IMR-90 (cell line): Measurements from ENCODE around the gene PDE4B. TPM values are rescaled to one million over a fixed set of nuclear protein-coding genes. Genes with fewer than 3 reads are reported as not detected.

Source experiments
- ATAC-seq: fragments of 200-7000 bp; cut with Tn5 transposase; 2 replicates; pipeline ENCODE4 v1.9.1; 2020; ENCODE audit warnings: low read depth, mild to moderate bottlenecking, moderate library complexity
- BruUV-seq: library from RNA; stranded (reverse); fragments of 400-500 nt; replicated peaks from 2 replicates; lab custom pipeline; 2021; lab: Mats Ljungman, UMichigan
- CTCF ChIA-PET: fragments of 300-600 bp; formaldehyde crosslinking; extraction: SDS; loops from one replicate; lab custom pipeline; 2021; ENCODE audit warnings: antibody characterized with exemption; lab: Yijun Ruan, JAX
- POLR2A ChIA-PET: fragments of 300-600 bp; sonication (Branson Sonifier 250); formaldehyde crosslinking; loops from one replicate; lab custom pipeline; 2022; ENCODE audit warnings: antibody characterized with exemption; ENCODE audit not compliant: unreplicated experiment; lab: Charles Lee
- DNase-seq: peaks from one replicate; pipeline ENCODE4 v3.0.0; 2013
- H2AFZ ChIP-seq: replicated peaks from 2 replicates; pipeline ENCODE3; 2013; ENCODE audit warnings: low read length, mild to moderate bottlenecking; ENCODE audit not compliant: poor library complexity
- H2AK5ac ChIP-seq: 2 replicates; pipeline ENCODE4 v1.6.1; 2013; ENCODE audit warnings: low read depth, low read length, inconsistent platforms
- H2AK9ac ChIP-seq: replicated peaks from 2 replicates; pipeline ENCODE3; 2013; ENCODE audit warnings: mild to moderate bottlenecking, low read depth, low read length, moderate library complexity; ENCODE audit not compliant: poor library complexity
- H2BK120ac ChIP-seq: 2 replicates; pipeline ENCODE4 v1.6.1; 2013; ENCODE audit warnings: low read depth, low read length, inconsistent platforms
- H2BK15ac ChIP-seq: 3 replicates; pipeline ENCODE4 v1.6.1; 2013; ENCODE audit warnings: low read depth, low read length, inconsistent platforms
- H2BK20ac ChIP-seq: 2 replicates; pipeline ENCODE4 v1.6.1; 2013; ENCODE audit warnings: low read depth, mild to moderate bottlenecking, inconsistent platforms, low read length, moderate library complexity
- H2BK5ac ChIP-seq: 2 replicates; pipeline ENCODE4 v1.6.1; 2013; ENCODE audit warnings: mild to moderate bottlenecking, low read depth, low read length, inconsistent platforms; ENCODE audit not compliant: poor library complexity, severe bottlenecking
- H3K14ac ChIP-seq: replicated peaks from 2 replicates; pipeline ENCODE4 v1.6.1; 2013; ENCODE audit warnings: low read depth, low read length, inconsistent platforms
- H3K18ac ChIP-seq: 2 replicates; pipeline ENCODE4 v1.6.1; 2013; ENCODE audit warnings: low read depth, low read length, control low read depth
- H3K23ac ChIP-seq: 2 replicates; pipeline ENCODE4 v1.6.1; 2013; ENCODE audit warnings: low read depth, low read length, inconsistent platforms
- H3K27ac ChIP-seq: 2 replicates; pipeline ENCODE4 v1.5.1; 2013; ENCODE audit warnings: mild to moderate bottlenecking, control low read depth, low read length; ENCODE audit not compliant: insufficient read depth
- H3K27me3 ChIP-seq: 2 replicates; pipeline ENCODE4 v1.6.1; 2013; ENCODE audit warnings: low read length; ENCODE audit not compliant: control insufficient read depth, insufficient read depth
- H3K36me3 ChIP-seq: 2 replicates; pipeline ENCODE4 v1.6.1; 2013; ENCODE audit warnings: low read length, mixed read lengths; ENCODE audit not compliant: control insufficient read depth, insufficient read depth
- H3K4ac ChIP-seq: 2 replicates; pipeline ENCODE4 v1.6.1; 2013; ENCODE audit warnings: low read depth, low read length, inconsistent platforms
- H3K4me1 ChIP-seq: 2 replicates; pipeline ENCODE4 v1.6.1; 2013; ENCODE audit warnings: low read length, mixed read lengths; ENCODE audit not compliant: control insufficient read depth, insufficient read depth
- H3K4me2 ChIP-seq: 2 replicates; pipeline ENCODE4 v1.6.1; 2013; ENCODE audit warnings: low read depth, mild to moderate bottlenecking, control low read depth, low read length, moderate library complexity
- H3K4me3 ChIP-seq: 2 replicates; pipeline ENCODE4 v1.5.1; 2013; ENCODE audit warnings: low read depth, mild to moderate bottlenecking, control low read depth, low read length, moderate library complexity; ENCODE audit not compliant: insufficient read depth
- H3K56ac ChIP-seq: 2 replicates; pipeline ENCODE4 v1.6.1; 2013; ENCODE audit warnings: low read length, inconsistent platforms; ENCODE audit not compliant: insufficient read depth; ENCODE audit errors: extremely low read depth
- H3K79me1 ChIP-seq, 2 experiments: 2 replicates each; pipeline ENCODE4 v1.6.1; 2013; ENCODE audit warnings: low read length in 2 of 2, inconsistent platforms in 1 of 2, low read depth in 1 of 2
- H3K9ac ChIP-seq: 2 replicates; pipeline ENCODE4 v1.6.1; 2013; ENCODE audit warnings: low read depth, low read length, control low read depth
- H3K9me1 ChIP-seq: 2 replicates; pipeline ENCODE4 v1.6.1; 2013; ENCODE audit warnings: low read length, inconsistent platforms; ENCODE audit not compliant: insufficient read depth
- H3K9me3 ChIP-seq: 2 replicates; pipeline ENCODE4 v1.6.1; 2013; ENCODE audit warnings: low read length; ENCODE audit not compliant: control insufficient read depth, insufficient read depth
- H4K20me1 ChIP-seq: 2 replicates; pipeline ENCODE4 v1.6.1; 2013; ENCODE audit warnings: low read length, inconsistent platforms; ENCODE audit not compliant: insufficient read depth
- H4K5ac ChIP-seq: 2 replicates; pipeline ENCODE4 v1.6.1; 2013; ENCODE audit warnings: mild to moderate bottlenecking, low read depth, low read length, control low read depth
- H4K8ac ChIP-seq, 2 experiments: 2 replicates each; pipeline ENCODE4 v1.6.1; 2013; ENCODE audit warnings: low read depth in 2 of 2, low read length in 2 of 2, control low read depth in 1 of 2, inconsistent platforms in 1 of 2
- H4K91ac ChIP-seq: 2 replicates; pipeline ENCODE4 v1.6.1; 2013; ENCODE audit warnings: low read depth, low read length, inconsistent platforms; ENCODE audit not compliant: insufficient read depth
- USF2 ChIP-seq: fragments of 150-350 bp; IDR thresholded peaks from 2 replicates; pipeline ENCODE4 v1.6.1; 2017; ENCODE audit warnings: mild to moderate bottlenecking, antibody characterized with exemption, low read length, low read depth
- WGBS, 2 experiments: methylation state at CpG; one replicate each; pipeline versions ENCODE4 v1.1.5 to v1.1.7; 2013; ENCODE audit warnings: missing lambda C conversion rate in 2 of 2; ENCODE audit not compliant: insufficient read length in 1 of 2; ENCODE audit errors: extremely low coverage in 2 of 2; 5-methylcytosine and 5-hydroxymethylcytosine counted together
- dilution Hi-C: fragments of 300-500 bp; cut with HindIII; formaldehyde crosslinking; loops from one replicate; pipeline ENCODE4 v1.14.3; 2018; ENCODE audit warnings: low sequenced_read_pairs; ENCODE audit not compliant: unreplicated experiment
- in situ Hi-C: fragments of 300-500 bp; cut with MboI; formaldehyde crosslinking; loops from 3 replicates; pipeline ENCODE4 v1.14.3; 2019; ENCODE audit warnings: low sequenced_read_pairs, inconsistent platforms, mixed read lengths
- intact Hi-C: fragments of 100-400 bp; cut with micrococcal nuclease; formaldehyde crosslinking; loops from 2 replicates; pipeline ENCODE4 v1.10.0; 2022
- polyA plus RNA-seq, 3 experiments: library from polyadenylated mRNA; depleted of rRNA; stranded (reverse); fragments of >200 nt; gene quantifications; 2 replicates each; pipeline ENCODE4 v1.2.3, GENCODE V29; 2012; ENCODE audit warnings: low replicate concordance in 1 of 3
- total RNA-seq: library from RNA; depleted of rRNA; stranded (reverse); fragments of >200 nt; gene quantifications from 2 replicates; pipeline ENCODE4 v1.2.3, GENCODE V29; 2012

The PDE4B gene
- total and polyA plus RNA-seq, 2 of the 4 experiments (the other 2 are of a cell fraction): 5.8 to 21.3 TPM

GRCh38 chr1:66296951-66297350, 504.3 kb downstream of the PDE4B start:
- Histone ChIP-seq H3K27me3 (no peaks in the 10 kb centered on the region), H3K56ac (no peak overlapping the region), H3K4me2 (no peak overlapping the region), H4K91ac (no peak overlapping the region), H3K4me1 (peaks cover 5% of the 10 kb centered on the region), H2BK15ac (no peak overlapping the region), H3K18ac (no peak overlapping the region), H2AK9ac (no peak overlapping the region), H3K79me1 (no peaks in the 10 kb centered on the region), H4K5ac (no peak overlapping the region), H2BK120ac (no peak overlapping the region), H3K27ac (no peak overlapping the region), H3K9me3 (no peaks in the 10 kb centered on the region), H3K14ac (no peak overlapping the region), H3K9me1 (0 out of 2 replicates have a peak, but pooled peaks cover 2% of the 10 kb centered on the region), H3K9ac (no peak overlapping the region), H3K4ac (no peak overlapping the region), H2BK5ac (no peak overlapping the region), H2AFZ (no peak overlapping the region), H2BK20ac (no peak overlapping the region), H4K8ac (no peak overlapping the region), H2AK5ac (no peak overlapping the region), H3K36me3 (no peaks in the 10 kb centered on the region), H4K20me1 (no peaks in the 10 kb centered on the region), H3K4me3 (no peak overlapping the region), H3K23ac (no peak overlapping the region)
- no peak for TF ChIP-seq USF2
- ChIA-PET POLR2A (no interaction called here), CTCF (no interaction called here)
- ATAC-seq (no peak), DNase-seq (no peak)
- no CpG with 5 or more reads among the region's 6 CpGs for WGBS, 2 experiments
- no TSS peak for BruUV-seq
- dilution Hi-C loops (no loop called here), in situ Hi-C loops (no loop called here), intact Hi-C loops (no loop called here)
